ENCODE results near the gene DCAKD. TPM values are rescaled to one million over a fixed set of nuclear protein-coding genes. Genes with fewer than 3 reads are reported as not detected.

DCAKD gene
- total and polyA plus RNA-seq, 7 donors = 6.4 to 14.2 (median 10.3) TPM

- H3K4me3 ChIP-seq = no peak overlapping the region
- peaks cover 11% of the 10 kb centered on the region for H3K4me1 ChIP-seq
- TF ChIP-seq, protein P1, sequence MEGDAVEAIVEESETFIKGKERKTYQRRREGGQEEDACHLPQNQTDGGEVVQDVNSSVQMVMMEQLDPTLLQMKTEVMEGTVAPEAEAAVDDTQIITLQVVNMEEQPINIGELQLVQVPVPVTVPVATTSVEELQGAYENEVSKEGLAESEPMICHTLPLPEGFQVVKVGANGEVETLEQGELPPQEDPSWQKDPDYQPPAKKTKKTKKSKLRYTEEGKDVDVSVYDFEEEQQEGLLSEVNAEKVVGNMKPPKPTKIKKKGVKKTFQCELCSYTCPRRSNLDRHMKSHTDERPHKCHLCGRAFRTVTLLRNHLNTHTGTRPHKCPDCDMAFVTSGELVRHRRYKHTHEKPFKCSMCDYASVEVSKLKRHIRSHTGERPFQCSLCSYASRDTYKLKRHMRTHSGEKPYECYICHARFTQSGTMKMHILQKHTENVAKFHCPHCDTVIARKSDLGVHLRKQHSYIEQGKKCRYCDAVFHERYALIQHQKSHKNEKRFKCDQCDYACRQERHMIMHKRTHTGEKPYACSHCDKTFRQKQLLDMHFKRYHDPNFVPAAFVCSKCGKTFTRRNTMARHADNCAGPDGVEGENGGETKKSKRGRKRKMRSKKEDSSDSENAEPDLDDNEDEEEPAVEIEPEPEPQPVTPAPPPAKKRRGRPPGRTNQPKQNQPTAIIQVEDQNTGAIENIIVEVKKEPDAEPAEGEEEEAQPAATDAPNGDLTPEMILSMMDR (IDR thresholded peaks at IDR 0.05) = no peak
- H3K27ac ChIP-seq = no peak overlapping the region
- H3K27me3 ChIP-seq (ENCODE audit: insufficient read depth in 3 of 3, low read length in 2 of 3) = no peaks in the 10 kb centered on the region
- intact Hi-C loops (cut with DNase I) = no loop called here
- no peaks in the 10 kb centered on the region for H3K36me3 ChIP-seq (ENCODE audit: insufficient read depth in 1 of 2, low read depth in 1 of 2)
- DNase-seq (no peak), ATAC-seq (no peak)
- H3K9me3 ChIP-seq = no peaks in the 10 kb centered on the region
- 77 to 85% (median 78%) methylated on average over 7 of the region's 7 CpGs for WGBS, 3 donors
These were observed 35.2 kb downstream of the DCAKD start for GRCh38 chr17:45016237-45016636.

DNA sequence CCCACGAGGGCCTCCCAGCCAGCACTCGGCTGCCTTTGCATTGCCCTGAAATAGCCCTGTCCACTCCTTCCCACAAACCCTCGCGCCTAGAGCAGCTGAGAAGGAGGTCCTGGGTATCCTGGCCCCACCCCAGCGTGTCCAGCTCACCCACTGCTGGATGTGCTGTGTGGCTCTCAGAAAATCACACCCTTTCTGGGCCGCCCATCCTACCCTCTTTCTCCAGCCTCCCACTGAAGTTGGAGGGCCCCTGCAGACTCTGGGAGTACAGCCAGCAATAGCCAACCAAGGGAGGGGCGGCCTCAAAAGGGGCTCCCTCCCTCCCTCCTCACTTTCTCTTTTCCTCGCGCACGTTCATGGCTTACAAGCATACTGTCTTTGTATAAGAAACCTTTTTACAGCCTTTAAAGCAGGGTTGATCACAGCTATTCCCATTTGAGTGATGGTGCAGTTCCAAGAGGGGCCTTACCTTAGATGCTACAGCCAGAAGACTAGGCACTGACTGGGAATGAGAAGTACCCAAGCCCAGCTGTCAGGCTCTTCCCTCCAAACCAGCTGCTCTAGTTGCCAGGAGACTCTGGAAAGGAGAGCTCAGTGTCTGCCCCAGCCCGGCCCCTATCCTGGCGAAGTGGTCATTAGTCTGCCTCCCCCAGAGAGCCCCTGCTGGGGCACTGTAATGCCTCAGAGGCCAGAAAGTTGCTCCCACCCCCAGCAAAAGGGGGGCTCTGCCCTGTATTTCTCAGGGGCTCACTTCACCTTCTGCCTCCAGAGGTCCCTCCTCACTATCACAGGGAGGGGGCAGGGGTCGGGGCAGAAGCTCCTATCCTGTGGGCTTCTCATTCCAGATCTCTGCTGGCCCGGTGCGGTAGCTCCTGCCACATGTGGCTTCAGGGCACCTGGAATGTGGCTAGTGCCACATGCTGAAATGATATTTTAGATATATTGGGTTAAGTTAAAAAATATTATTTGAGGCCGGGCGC lies 38.1 kb downstream of the DCAKD start:
- Histone ChIP-seq H3K36me3 (ENCODE audit: insufficient read depth in 1 of 2, low read depth in 1 of 2) (no peaks in the 10 kb centered on the region), H3K4me3 (no peak overlapping the region), H3K4me1 (peaks cover 2% of the 10 kb centered on the region), H3K27me3 (ENCODE audit: insufficient read depth in 3 of 3, low read length in 2 of 3) (no peaks in the 10 kb centered on the region), H3K27ac (no peak overlapping the region), H3K9me3 (no peaks in the 10 kb centered on the region)
- intact Hi-C loops (cut with DNase I) = no loop called here
- ATAC-seq (peak in 1 of 4 donors; percentile 58), DNase-seq (no peak)
- 46 to 57% (median 48%) methylated on average over 17 of the region's 17 CpGs for WGBS, 3 donors
- TF ChIP-seq, protein P1 (IDR thresholded peaks at IDR 0.05) = no peak

GRCh38 chr17:45011767-45012166 lies 39.7 kb downstream of the DCAKD start:
- Histone ChIP-seq H3K27me3 (ENCODE audit: insufficient read depth in 3 of 3, low read length in 2 of 3) (no peaks in the 10 kb centered on the region), H3K4me1 (no peaks in the 10 kb centered on the region), H3K9me3 (no peaks in the 10 kb centered on the region), H3K36me3 (ENCODE audit: insufficient read depth in 1 of 2, low read depth in 1 of 2) (no peaks in the 10 kb centered on the region), H3K27ac (no peak overlapping the region), H3K4me3 (no peak overlapping the region)
- 86 to 96% (median 95%) methylated on average over 1 of the region's 1 CpG for WGBS, 3 donors
- intact Hi-C loops (cut with DNase I) = no loop called here
- TF ChIP-seq, protein P1 (IDR thresholded peaks at IDR 0.05) = no peak
- ATAC-seq (no peak), DNase-seq (no peak)

GRCh38 chr17:45009676-45010467 lies 41.6 kb downstream of the DCAKD start:
- Histone ChIP-seq H3K27ac (no peak overlapping the region), H3K9me3 (no peaks in the 10 kb centered on the region), H3K4me3 (no peak overlapping the region), H3K27me3 (ENCODE audit: insufficient read depth in 3 of 3, low read length in 2 of 3) (no peaks in the 10 kb centered on the region), H3K36me3 (ENCODE audit: insufficient read depth in 1 of 2, low read depth in 1 of 2) (no peaks in the 10 kb centered on the region), H3K4me1 (no peaks in the 10 kb centered on the region)
- WGBS, 3 donors = 66 to 72% (median 68%) methylated on average over 13 of the region's 13 CpGs
- DNase-seq = no peak
- intact Hi-C loops (cut with DNase I) = no loop called here
- ATAC-seq = no peak
- TF ChIP-seq, protein P1 (IDR thresholded peaks at IDR 0.05) = no peak
